Superior temporal gyrus (tissue), 1 donor: ENCODE data around the gene KBTBD4.

Source experiments
- DNase-seq: peaks from one replicate; pipeline ENCODE4 v3.0.0-alpha.2; 2016; ENCODE audit errors: extremely low spot score

Gene KBTBD4

DNA sequence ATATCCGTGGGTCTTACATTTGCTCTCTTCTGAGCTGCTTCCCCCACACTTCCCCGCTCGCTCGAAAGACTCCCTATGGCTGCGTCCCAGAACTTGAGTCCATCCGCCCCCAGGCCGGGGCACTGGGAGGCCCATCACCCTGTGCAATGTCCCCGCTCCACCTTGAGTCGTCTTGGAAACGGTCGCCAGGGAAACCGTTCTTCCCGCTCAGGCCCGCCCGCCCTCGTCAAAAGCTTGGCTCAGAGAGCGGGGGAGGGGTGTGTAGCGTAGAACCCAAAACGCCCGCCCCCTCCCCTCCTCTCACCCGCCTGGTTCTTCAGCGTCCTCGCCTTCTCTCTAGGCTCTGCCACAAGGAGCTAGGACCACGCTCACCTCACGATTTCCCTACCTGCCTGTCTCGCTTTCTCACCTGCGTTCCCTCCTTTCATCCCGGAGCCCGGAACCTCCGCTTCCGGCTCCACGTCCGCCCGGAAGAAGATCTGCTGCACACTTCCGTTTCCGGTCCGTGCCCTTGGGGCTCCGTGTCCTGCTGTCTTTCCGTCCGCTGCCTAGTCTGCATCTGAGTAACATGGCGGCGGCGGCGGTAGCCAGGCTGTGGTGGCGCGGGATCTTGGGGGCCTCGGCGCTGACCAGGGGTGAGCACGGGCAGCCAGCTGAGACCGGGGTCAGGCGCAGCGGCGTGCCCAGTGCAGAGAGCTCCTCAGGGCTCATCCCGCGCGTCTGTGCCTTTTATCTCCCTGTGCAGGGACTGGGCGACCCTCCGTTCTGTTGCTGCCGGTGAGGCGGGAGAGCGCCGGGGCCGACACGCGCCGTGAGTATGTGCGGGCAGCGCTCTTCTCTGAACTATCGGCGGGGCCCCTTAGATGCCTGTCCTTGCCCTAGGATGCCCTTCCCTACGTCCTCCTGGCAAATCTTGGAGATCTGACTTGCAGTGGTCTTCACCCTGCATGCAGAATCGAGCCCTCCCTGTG, at the start of gene KBTBD4, which contains the start of gene NDUFS3:
Gene KBTBD4, minus strand, starts transcription at position 447 of the 971 bp plus-strand sequence. Its CDS starts 19 bp downstream, at position 428.
Gene NDUFS3, plus strand, starts transcription at position 551 of the 971 bp plus-strand sequence. Its CDS starts 18 bp downstream, at position 569.
- DNase-seq: peak; percentile 97

DNA sequence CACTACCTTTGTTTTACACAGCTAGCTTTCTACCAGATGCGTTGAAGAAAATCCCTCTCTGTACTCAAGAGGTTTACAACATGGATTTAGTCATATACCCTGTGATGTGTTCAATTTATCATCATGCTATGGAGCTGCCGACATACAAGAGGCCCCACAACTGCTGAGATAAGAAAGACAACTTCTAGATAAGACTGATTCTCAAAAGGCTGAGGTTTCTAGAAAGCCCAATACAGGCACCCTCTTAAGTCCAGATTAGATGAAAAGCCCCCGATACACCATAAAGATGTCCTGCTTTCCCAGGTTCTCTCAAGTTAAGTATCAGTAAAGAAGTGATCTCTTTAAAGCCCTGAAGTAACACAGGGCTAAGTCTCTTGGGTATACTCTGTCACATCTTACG, 49.3 kb upstream of the KBTBD4 start:
- no peak for DNase-seq

DNA sequence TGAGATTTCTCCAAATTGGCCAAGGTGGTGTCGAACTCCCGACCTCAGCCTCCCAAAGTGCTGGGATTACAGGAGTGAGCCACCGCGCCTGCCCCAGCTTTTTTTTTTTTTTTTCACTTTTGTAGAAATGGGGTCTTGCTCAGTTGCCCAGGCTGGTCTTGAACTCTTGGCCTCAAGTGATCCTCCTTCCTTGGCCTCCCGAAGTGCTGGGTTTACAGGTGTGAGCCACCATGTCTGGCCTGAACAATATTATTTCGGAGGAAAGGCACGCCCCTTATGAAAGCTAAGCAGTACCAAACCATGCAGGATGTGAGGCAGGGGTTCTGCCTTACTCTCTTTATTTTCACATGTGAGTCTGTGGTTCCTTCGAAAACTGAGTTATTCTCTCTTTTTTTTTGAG, 47.5 kb upstream of the KBTBD4 start:
- DNase-seq: no peak

DNA sequence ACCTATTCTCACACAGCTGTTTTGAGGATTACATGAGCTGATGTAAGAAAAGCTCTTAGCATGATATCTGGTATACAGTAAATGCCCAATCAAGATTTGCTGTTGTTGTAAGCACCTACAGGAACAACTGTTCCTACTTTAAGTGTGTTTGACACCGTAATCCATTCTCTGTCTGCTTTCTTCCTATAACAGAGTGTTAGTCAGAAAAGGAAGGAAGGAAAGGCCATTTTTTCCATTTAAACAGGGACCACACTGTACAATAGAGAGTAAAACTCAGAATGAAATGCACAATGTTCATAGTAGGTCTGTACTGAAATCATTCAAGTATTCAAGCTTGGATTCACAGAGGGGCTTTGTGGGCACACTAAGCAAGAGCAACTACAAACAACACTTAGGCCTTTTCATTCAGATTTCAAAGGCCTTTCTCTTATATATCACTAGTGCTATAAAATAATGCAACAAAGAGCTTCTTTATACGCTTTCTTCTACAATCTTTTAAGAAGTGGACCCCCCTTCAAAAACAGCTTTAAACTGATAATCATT, 42.1 kb upstream of the KBTBD4 start:
- DNase-seq: peak; percentile 29

DNA sequence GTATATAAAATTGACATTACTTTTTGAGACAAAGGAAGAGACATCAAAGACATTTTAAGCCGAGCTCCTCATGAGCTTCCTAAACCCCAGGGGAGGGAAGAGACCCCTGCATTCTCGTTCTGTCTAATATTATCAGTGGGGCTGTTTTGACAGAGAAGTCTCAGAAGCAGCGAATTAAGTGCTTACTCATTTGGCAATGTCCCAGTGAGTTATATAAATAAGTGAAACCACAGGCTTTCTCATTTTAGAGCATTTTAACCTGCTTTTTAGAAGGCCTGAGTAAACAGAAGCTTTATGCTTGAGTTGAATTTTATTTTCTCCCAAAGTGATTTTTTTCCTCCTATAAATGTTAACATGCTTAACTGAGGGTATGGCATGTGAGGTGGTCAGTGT, 38.6 kb upstream of the KBTBD4 start:
- peak; percentile 45 for DNase-seq

DNA sequence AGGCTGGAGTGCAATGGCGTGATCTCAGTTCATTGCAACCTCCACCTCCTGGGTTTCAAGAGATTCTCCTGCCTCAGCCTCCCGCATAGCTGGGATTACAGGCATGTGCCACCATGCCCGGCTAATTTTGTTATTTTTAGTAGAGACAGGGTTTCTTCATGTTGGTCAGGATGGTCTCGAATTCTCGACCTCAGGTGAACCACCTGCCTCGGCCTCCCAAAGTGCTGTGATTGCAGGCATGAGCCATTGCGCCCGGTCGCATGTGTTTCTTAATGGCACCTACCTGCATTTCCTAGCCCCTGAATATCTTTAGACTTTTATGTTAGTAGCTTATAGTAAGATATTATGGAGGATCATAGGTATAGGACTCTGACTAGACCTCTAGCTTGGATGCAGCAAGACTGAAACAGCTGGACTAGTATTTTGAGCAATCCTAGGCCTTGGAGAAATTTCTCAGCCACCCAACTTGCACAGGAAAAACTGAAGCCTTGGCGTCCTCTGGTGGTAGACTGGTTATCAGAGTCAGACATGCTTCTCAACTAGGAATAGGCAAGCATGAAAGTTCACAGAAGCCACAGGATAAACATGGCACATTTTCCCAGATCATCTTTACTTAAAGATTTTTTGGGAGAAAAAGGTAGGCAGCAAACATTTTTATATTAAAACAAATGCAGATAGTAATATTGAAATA, 38.1 kb upstream of the KBTBD4 start:
- DNase-seq: peak; percentile 82

DNA sequence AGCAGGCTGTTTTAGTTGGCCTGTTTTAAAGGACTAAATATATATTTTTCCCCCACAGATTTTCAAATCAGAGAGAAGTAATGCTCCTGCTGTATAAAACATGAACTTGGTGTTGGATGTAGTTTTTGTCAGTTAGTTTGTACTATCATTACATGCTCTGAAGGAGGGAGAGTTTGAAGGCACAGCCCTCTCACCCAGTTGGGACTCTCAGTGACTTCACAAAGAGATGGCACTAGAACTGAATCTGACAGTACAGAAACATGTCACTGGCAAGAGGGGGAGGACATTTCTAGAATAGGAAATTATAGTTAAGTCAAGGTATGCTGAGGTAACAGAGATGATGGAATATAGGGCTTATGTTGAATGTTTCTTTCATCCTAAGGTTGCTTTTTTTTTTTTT, 36.5 kb upstream of the KBTBD4 start:
- DNase-seq: no peak

DNA sequence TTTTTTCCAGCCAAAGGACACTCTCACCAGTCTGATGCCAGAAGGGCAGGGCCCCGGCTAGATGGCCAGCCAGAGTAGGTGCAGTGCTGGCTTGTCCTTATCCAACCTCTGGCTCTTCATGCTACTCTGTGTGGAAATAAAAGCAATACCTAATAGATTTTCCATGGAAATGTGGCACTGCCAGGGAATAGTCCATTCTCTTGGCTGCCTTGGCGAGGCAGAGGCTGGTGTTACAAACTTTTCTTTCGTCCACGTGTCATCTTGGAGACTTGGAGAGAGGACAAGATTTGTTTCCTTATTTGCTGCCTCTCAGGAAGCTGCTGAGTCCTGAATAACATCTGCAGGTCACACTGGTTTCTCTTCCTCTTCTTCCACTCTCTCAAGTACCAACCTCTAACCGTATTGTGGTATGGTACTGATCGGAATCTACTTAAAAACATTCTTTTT, 32.6 kb upstream of the KBTBD4 start:
- DNase-seq: peak; percentile 52

DNA sequence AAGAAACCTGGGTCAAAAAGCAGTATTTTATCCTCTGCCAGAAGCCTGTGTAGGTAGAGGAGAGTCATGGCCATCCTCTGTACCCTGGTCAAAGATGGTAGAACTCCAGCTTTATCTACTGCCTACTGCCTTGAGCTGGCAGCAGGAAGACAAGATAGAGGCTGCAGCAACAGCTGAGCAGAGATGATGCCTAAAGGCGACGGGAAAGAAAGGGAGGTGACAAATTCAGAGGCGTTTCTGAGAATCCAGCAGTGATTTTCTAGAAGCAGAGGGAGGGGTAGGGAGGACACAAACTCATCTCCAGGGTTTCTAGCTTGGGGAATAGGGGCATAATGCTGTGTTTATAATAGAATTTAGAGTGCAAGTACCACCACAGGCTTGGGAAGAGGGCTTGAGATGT, 30.9 kb upstream of the KBTBD4 start:
- DNase-seq: no peak

DNA sequence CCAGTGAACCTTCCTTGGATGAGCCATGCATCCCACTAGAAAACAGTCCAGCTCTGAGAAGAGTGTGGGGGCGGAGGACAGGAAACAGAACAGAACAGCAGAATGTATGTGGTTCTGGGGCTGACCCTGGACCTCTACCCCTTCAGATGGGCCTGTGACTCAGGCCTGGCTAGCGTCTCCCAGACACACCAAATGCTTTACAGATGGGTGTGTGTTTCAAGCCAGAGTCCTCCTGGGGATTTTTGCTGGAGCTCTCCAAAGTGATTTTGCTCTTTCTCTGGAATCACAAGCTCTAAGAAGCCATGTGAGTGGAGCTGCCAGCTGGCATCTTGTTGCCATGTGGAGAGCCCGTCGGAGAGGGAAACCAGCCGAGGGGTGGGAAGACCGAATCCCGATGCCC, 28.6 kb upstream of the KBTBD4 start:
- peak; percentile 65 for DNase-seq

DNA sequence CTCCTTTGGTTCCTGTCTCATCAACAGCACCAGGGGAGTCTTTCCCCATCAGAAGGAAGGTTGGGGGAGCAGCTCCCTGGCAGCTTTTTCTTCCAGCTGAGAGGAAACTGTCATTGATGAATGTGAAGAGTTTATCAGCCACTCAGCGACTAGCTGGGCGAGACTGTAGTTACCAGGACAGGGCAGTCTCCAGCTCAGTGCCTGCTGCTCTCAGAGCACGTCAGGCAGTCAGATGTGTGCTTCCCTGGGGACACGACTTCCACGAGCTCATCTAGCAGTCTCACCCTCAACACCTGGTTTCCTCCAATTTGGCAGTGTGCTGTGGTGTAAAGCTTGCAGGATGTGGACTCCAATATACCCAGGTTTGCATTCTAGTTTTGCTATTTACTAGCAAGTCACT, 28.0 kb upstream of the KBTBD4 start:
- no peak for DNase-seq

DNA sequence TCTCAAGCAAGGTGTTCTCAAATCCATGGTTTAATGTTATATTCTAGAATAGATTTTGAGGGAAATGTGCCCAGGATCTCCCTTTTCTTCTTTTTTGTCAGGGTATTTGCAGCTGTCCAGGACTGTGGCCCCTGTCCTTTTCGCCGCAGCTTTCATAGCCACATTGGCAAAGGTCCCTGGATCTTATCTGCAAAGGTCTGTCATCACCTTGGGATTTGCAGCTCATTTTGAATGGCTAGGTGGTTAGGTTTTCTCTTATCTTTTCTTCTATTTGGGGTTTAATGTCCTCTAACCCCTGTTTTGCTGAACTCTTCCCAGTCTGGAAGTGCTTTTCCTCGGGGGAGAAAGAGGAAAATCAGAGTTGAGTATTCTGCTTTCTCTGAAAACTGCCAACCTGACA, 27.2 kb upstream of the KBTBD4 start:
- no peak for DNase-seq

DNA sequence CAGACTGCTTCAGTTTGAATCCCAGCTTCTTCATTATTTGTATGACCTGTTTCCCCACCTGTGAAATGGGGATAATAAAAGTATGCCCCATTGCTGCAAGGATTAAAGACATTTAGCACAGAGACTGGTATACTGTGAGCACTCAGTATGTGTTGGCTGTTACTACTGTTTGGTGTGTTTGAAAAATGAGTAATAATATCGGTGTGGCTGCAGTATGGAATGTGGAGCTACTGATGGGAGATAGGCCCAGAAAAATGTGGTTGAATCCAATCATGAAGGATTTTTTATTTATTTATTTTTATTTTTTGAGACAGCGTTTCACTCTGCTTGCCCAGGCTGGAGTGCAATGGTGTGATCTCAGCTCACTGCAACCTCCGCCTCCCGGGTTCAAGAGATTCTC, 24.5 kb upstream of the KBTBD4 start:
- no peak for DNase-seq

DNA sequence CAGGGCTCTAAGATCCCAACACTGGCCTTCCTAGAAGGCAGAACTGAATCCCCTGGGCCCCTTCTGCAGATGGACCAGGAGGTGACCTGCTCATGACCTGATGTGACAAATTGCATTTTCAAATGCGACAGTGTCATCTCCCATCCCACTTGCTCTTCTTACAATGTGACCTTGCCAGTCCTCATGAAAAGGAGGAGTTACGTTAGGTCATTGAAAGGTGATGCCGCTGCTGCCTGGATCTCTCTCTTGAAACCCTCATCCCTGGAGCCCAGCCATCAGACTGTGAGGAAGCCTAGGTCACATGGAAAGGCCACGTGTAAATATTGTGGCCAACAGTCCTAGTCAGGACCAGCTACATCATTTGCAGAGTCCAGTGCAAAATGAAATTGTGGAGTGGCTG, 21.1 kb upstream of the KBTBD4 start:
- DNase-seq: no peak

DNA sequence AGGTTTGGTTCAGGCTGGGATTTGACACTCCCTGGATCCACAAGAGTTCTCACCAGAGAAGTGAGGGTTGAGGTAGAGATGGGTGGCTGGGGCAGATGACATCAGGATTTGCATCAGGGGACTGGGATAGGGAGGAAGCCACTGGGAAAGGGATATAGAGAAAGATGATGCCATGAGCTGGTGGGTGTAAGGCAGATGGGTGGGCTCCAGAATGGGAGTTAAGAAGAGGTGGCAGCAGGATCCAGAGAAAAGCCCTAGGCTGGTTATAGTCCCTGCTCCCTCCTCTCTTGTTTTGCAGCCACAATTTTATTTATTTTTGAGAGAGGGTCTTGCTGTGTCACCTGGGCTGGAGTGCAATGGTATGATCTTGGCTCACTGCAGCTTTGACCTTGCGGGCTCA, 17.2 kb upstream of the KBTBD4 start:
- no peak for DNase-seq

DNA sequence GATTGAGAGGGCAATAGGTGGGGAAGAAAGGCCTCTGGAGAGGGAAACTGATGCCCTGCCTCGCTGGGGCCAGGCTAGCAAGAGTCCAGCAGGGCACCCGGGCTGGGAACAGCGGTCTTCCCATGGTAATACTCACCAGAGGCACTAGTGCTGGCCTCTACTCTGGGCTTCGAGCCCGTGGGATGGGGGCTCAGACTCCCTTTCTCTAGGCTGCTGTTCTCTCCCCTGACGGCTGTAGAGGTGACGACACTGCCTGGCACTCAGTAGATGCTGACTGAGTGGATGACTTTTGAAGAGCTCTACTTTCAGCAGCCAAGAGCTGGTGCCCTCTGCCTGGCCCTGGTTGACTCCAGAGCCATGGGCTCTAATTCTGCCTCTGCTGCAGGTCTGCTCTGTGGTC, 16.3 kb upstream of the KBTBD4 start:
- DNase-seq: peak; percentile 12

DNA sequence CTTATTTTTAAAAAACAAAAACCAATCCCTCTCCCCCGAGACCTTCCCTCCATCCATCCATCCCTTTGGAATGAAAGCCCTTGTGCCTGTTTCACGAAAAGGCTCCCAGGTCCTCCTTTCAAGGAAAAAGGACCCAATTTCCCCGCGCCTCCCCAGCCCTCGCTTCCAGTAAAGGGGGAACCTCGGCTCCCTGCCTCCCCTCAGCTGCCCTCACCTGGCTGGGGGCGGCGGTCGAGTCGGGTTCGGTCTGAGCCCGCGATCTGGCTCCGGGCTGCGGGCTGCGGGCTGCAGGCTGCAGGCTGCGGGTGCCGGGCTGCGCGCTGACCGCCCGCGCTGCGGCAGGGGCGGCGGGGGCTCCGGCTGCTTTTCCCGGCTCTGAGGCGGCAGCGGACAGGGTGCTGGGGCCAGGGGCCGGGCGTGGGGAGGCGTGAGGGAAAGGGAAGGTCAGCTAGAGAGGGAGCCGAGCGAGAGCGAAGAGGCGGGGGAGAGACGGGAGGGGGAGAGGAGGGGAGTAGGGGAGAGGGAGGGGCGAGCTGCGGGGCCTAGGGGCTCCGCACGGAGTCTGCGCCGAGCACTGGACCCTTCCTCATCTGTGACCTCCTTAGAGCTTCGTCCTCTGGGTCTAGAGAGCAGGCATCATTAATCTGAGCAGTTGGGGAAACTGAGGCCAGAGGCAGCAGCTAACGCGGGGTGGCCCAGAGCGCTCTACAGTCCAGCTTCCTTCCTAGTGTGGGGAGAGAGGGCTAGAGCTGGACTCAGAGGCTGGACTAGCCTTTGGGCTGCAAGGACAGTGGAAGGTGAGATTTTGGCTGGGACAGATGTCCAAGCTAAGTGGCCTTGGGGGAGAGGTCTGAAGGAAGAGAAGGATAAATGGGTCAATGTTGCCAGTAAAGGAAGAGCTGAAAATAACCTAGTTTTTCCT, 15.4 kb upstream of the KBTBD4 start, which contains the start of gene C1QTNF4:
Gene C1QTNF4, minus strand, starts transcription at position 478 of the 922 bp plus-strand sequence. CDS start 3,601 bp downstream, outside the sequence.
- DNase-seq: peak; percentile 9

DNA sequence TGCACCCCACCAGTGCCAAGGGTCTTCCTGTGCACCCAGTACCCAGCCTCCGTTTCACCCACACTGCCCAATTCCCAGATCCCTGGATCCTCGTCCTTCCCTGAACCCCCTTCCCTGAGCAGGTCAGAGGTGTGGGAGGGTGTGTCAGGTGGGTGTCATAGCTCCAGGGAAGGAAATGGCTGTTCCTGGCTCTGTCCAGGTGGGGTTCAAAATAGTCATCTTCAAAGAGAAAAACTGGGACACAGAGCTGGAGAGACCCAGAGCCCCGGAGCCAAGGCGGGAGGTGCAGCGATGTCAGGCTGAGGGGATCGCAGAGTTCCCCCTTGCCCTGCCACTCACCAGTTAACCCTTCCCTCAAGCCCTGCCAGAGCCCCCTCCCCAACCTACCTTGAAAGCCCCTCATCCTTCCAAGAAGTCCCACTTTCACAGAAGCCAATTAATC, 14.7 kb upstream of the KBTBD4 start:
- no peak for DNase-seq

DNA sequence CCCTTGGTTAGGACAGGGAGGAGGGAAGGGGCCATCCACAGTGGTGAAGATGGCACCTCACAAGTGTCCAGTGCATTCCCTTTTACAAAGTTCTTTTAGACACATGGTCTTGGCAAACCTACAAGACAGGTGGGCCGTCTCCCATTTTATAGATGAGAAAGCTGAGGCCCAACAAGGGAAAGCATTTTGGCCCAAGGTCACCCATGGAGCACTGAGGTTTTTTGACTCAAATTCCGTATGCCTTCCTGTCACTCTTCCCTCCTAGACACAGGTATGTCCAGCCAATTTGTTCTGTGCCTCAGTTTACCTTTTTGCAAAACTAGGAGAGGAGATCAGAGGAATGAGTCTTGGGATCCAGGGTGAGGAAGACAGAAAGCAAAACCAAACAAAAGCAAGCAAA, 14.2 kb upstream of the KBTBD4 start:
- no peak for DNase-seq

DNA sequence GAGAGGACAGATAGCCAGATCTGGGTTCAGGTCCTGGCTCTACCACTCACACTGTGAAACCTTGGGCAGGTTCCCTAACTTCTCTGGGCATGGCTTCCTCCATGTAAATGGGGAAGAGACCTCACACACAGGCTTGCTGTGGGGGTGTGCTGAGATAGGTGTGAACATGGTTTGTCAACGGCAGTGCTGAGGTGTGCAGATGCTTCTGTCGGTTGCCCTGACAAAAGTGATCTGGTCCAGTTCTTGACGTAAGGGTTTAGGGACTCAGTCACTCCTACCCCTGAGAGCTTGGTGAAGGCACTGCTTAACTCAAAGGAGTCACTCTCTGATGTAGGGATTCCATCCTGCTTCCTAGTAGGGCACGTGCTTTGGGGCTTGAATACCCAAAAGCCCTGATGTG, 13.5 kb upstream of the KBTBD4 start:
- peak; percentile 50 for DNase-seq

DNA sequence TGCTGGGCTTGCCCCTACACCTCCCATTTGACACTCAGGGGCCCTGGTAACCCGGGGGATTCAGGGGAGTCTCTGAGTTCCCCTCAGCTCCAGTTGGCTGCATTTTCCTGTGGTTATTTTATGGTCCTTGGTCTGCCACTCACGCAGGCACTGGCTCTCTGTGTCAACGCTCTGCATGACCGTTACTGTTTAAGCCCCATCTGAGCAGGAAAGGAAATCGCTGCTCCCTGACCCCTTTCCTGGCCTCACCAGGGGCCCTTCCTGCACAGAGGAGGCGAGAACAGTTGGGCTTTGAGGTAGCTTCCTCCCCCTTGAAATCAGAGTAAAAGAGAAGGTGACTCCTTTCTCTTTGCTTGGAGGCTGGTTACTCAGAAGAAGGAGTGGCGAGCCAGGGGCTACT, 13.0 kb upstream of the KBTBD4 start:
- DNase-seq: peak; percentile 10
